Activated CD8-positive, alpha-beta T cell treated with anti-CD3 and anti-CD28 coated beads, Interleukin-2, amount 10 ng/mL, durations not matched to agents 7 days and 5 days (primary cell): ENCODE results near the gene PNCK. TPM values are rescaled to one million over a fixed set of nuclear protein-coding genes. Genes with fewer than 3 reads are reported as not detected.

ENCODE experiments used
- ATAC-seq: fragments of 150-1000 bp; cut with Tn5 transposase; one replicate; pipeline ENCODE4 v1.10.0; 2021; ENCODE audit warnings: moderate library complexity
- CTCF ChIA-PET: fragments of 350-600 bp; sonication (Branson Sonifier 250); formaldehyde crosslinking; loops from one replicate; lab custom pipeline; 2021; ENCODE audit warnings: antibody characterized with exemption; lab: Charles Lee
- POLR2A ChIA-PET: fragments of 350-600 bp; sonication (Branson Sonifier 250); formaldehyde crosslinking; loops from one replicate; lab custom pipeline; 2021; ENCODE audit warnings: antibody characterized with exemption; lab: Charles Lee
- DNase-seq: peaks from one replicate; pipeline ENCODE4 v3.0.0-alpha.2; 2020
- H3K27ac Mint-ChIP-seq: one replicate; pipeline ENCODE4 v1.8.0; 2021; ENCODE audit warnings: mild to moderate bottlenecking, mixed read lengths
- H3K27me3 Mint-ChIP-seq: one replicate; pipeline ENCODE4 v1.8.0; 2021; ENCODE audit warnings: low read depth, mixed read lengths
- H3K36me3 Mint-ChIP-seq: one replicate; pipeline ENCODE4 v1.8.0; 2021; ENCODE audit warnings: low read depth, mixed read lengths
- H3K4me1 Mint-ChIP-seq: one replicate; pipeline ENCODE4 v1.8.0; 2021; ENCODE audit warnings: low read depth, mixed read lengths
- H3K4me3 Mint-ChIP-seq: one replicate; pipeline ENCODE4 v1.8.0; 2021; ENCODE audit warnings: mild to moderate bottlenecking, mixed read lengths
- H3K9me3 Mint-ChIP-seq: one replicate; pipeline ENCODE4 v1.8.0; 2022; ENCODE audit warnings: mixed read lengths; ENCODE audit not compliant: insufficient read depth
- total RNA-seq, 2 experiments: library from RNA; stranded (reverse); gene quantifications; one replicate each; pipeline ENCODE4 v1.2.3, GENCODE V29; 2021

The PNCK gene
- total RNA-seq, 2 experiments from 2014 or later: 0.16 to 0.58 TPM

GRCh38 chrX:153674219-153674851 is 722 bp upstream of the PNCK start:
- no peak overlapping the region for H3K27ac Mint-ChIP-seq
- no peak for ATAC-seq
- DNase-seq: no peak
- no peaks in the 10 kb centered on the region for H3K36me3 Mint-ChIP-seq
- ChIA-PET CTCF (no interaction called here), POLR2A (no interaction called here)
- no peak overlapping the region for H3K4me3 Mint-ChIP-seq
- no peaks in the 10 kb centered on the region for H3K9me3 Mint-ChIP-seq
- no peaks in the 10 kb centered on the region for H3K4me1 Mint-ChIP-seq
- H3K27me3 Mint-ChIP-seq: peaks cover 24% of the 10 kb centered on the region

DNA sequence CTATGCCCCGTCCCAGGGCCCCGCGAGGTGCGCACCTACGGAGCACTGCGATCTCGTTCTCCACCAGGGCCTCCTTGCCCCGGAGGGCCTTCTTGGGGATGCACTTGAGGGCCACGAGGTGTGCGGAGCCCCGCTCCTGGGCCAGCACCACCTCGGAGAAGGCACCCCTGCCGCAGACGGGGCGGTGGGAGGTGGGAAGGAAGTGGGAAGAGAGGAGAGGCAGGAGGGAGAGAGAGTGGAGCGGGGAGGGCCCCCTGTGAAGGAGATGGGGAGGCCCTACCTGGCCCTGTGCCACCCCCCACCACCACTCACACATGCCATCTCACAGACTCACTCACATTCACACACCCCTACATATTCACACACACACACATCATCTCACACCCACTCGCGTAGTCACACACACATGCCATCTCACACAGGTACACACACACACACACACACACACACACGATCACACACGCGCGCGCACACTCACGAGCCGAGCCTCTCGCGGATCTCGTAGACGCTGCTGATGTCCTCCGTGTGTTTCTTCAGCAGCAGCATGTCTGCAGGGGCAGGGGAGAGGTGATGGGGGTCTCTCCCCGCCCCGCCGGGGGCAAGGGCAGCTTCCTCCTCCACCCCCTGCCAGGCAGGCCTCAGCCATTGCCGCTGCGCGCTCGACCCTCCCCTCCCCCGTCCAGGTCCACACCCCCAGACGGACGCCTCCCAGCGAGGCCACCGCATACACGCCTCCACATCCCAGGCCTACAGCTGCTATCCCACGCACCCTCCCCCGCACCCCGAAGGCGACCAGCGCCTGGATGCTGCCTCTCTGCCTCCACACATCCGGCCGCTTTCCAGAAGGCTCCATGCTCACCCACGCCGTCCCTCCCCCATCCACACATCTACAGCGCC is 834 bp downstream of the PNCK start:
- ChIA-PET CTCF (no interaction called here), POLR2A (no interaction called here)
- peaks cover 4% of the 10 kb centered on the region for H3K4me1 Mint-ChIP-seq
- no peak overlapping the region for H3K4me3 Mint-ChIP-seq
- H3K36me3 Mint-ChIP-seq: no peaks in the 10 kb centered on the region
- H3K9me3 Mint-ChIP-seq: no peaks in the 10 kb centered on the region
- no peak overlapping the region for H3K27ac Mint-ChIP-seq
- peaks cover 21% of the 10 kb centered on the region for H3K27me3 Mint-ChIP-seq
- ATAC-seq (no peak), DNase-seq (no peak)

- CTCF ChIA-PET: interaction anchor here (1.2 to 1.3 kb wide), 2 partner anchors 26 to 730 kb away, joined by 3 read pairs; no protein-coding TSS in a partner anchor
Measured at GRCh38 chrX:153671589-153672530, 1.8 kb downstream of the PNCK start.

GRCh38 chrX:153670748-153671588 is 2.6 kb downstream of the PNCK start:
- no peak for ATAC-seq
- POLR2A ChIA-PET: no interaction called here
- CTCF ChIA-PET: interaction anchor here (1.2 to 4.8 kb wide), 3 partner anchors 26 to 729 kb away, joined by 3 to 48 read pairs (median 3); no protein-coding TSS in a partner anchor
- DNase-seq: no peak
- Mint-ChIP-seq H3K4me1 (peaks cover 9% of the 10 kb centered on the region), H3K4me3 (no peak overlapping the region), H3K9me3 (no peaks in the 10 kb centered on the region), H3K27ac (no peak overlapping the region), H3K36me3 (no peaks in the 10 kb centered on the region), H3K27me3 (peaks cover 24% of the 10 kb centered on the region)

More at GRCh38 chrX:153671589-153672530, 1.8 kb downstream of the PNCK start:
- no peak for ATAC-seq
- H3K36me3 Mint-ChIP-seq: no peaks in the 10 kb centered on the region
- no peaks in the 10 kb centered on the region for H3K9me3 Mint-ChIP-seq
- DNase-seq: no peak
- POLR2A ChIA-PET: no interaction called here
- no peak overlapping the region for H3K4me3 Mint-ChIP-seq
- H3K4me1 Mint-ChIP-seq: peaks cover 9% of the 10 kb centered on the region
- H3K27me3 Mint-ChIP-seq: peaks cover 21% of the 10 kb centered on the region
- no peak overlapping the region for H3K27ac Mint-ChIP-seq

GRCh38 chrX:153669901-153670731 is 3.5 kb downstream of the PNCK start:
- ChIA-PET CTCF (interaction anchor here (1.2 to 4.8 kb wide), 4 partner anchors 25 to 729 kb away, joined by 3 to 48 read pairs (median 10); no protein-coding TSS in a partner anchor), POLR2A (no interaction called here)
- H3K27me3 Mint-ChIP-seq: peaks cover 22% of the 10 kb centered on the region
- H3K4me3 Mint-ChIP-seq: no peak overlapping the region
- DNase-seq (no peak), ATAC-seq (no peak)
- H3K9me3 Mint-ChIP-seq: no peaks in the 10 kb centered on the region
- no peak overlapping the region for H3K27ac Mint-ChIP-seq
- H3K4me1 Mint-ChIP-seq: peaks cover 9% of the 10 kb centered on the region
- H3K36me3 Mint-ChIP-seq: no peaks in the 10 kb centered on the region

GRCh38 chrX:153669174-153669890 is 4.3 kb downstream of the PNCK start:
- ChIA-PET CTCF (interaction anchor here (0.6 to 4.8 kb wide), 12 partner anchors 11 to 727 kb away, joined by 3 to 48 read pairs (median 4); no protein-coding TSS in a partner anchor), POLR2A (no interaction called here)
- Mint-ChIP-seq H3K27ac (no peak overlapping the region), H3K27me3 (peaks cover 19% of the 10 kb centered on the region), H3K4me3 (no peak overlapping the region), H3K4me1 (peaks cover 9% of the 10 kb centered on the region), H3K36me3 (no peaks in the 10 kb centered on the region), H3K9me3 (no peaks in the 10 kb centered on the region)
- DNase-seq (peak; percentile 41), ATAC-seq (peak; percentile 45)

DNA sequence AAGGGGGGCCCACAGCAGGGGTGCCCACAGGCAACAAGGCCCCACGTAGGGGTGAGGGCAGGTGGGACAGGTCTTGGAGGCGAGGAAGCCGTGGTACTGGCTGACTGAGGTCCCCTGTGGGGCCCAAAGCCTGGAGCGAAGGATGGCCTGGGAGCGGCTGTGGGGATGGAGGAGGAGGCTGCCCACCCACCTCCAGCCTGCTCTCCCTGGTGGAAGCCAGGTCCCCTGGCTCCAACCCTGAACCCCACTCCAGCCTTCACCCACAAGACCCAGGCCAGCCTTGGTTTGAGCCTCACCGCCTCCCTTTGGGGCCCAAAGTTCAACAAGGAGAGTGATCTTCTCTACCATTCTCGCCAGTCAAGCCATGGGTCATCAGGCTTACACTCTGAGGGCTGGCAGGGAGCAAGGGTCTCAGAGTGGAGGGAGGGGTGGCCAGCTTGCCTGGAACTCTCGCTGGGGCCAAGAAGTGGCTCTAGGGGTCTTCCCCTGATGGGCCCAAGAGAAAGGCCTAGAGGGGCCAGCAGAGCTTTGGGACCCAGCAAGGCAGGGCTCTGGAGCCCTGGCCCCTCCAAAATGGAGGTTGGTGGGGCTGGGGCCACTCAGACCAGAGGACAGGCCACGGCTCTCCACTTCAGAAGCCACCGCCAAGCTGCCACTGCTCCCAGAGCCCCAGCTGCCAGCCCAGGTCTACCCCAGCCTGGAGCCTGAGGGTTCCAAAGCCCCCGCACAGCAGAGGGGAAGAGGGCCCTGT is 5.0 kb downstream of the PNCK start:
- POLR2A ChIA-PET: no interaction called here
- H3K27me3 Mint-ChIP-seq: peaks cover 17% of the 10 kb centered on the region
- H3K4me3 Mint-ChIP-seq: no peak overlapping the region
- no peak overlapping the region for H3K27ac Mint-ChIP-seq
- ATAC-seq: no peak
- CTCF ChIA-PET: interaction anchor here (0.6 to 4.8 kb wide), 28 partner anchors 10 to 726 kb away, joined by 3 to 48 read pairs (median 4); no protein-coding TSS in a partner anchor
- H3K9me3 Mint-ChIP-seq: no peaks in the 10 kb centered on the region
- DNase-seq: no peak
- no peaks in the 10 kb centered on the region for H3K36me3 Mint-ChIP-seq
- peaks cover 9% of the 10 kb centered on the region for H3K4me1 Mint-ChIP-seq

- POLR2A ChIA-PET: no interaction called here
- Mint-ChIP-seq H3K36me3 (no peaks in the 10 kb centered on the region), H3K9me3 (no peaks in the 10 kb centered on the region), H3K27me3 (peaks cover 14% of the 10 kb centered on the region), H3K4me1 (peaks cover 9% of the 10 kb centered on the region), H3K27ac (no peak overlapping the region), H3K4me3 (peak overlapping the region; percentile 73)
- CTCF ChIA-PET: interaction anchor here (0.6 to 4.8 kb wide), 28 partner anchors 10 to 725 kb away, joined by 3 to 48 read pairs (median 4); no protein-coding TSS in a partner anchor
- ATAC-seq (peak; percentile 85), DNase-seq (peak; percentile 81)
Measured at GRCh38 chrX:153667956-153668396, 5.6 kb downstream of the PNCK start.

DNA sequence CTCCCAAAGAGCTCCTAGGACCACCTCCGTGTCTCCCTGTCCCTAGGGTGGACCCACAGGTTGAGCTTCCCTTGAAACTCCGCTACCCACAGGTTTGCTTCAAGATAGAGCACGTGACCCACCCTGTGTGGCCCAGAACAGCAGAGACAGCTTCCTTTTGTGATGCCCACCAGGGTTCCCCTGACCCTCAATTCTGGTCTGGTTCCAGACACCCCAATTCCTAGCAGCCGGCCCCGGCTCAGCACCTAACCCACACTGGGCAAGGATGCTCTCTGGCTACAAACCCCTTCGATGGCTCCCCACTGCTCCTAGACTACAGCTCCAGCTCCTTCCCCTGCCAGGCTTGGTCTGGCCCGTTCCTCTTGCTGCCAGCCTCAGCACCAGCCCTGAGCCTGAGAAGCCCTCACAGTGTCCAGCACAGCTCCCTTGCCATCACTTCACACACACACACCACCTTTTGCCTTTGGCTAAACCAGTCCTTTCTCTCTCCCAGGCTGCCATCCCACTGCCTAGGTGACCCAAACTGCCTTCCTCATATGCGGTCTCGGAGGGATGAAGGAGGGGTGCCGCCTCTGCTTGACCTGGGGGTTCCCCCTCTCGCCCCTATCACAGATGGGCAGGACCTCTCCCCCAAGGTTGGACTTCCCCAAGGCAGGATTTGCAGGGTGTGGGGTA is 6.2 kb downstream of the PNCK start:
- ChIA-PET CTCF (interaction anchor here (0.7 to 4.8 kb wide), 23 partner anchors 9 to 725 kb away, joined by 3 to 48 read pairs (median 5); no protein-coding TSS in a partner anchor), POLR2A (no interaction called here)
- Mint-ChIP-seq H3K27me3 (peaks cover 12% of the 10 kb centered on the region), H3K27ac (no peak overlapping the region), H3K9me3 (no peaks in the 10 kb centered on the region), H3K4me1 (peaks cover 9% of the 10 kb centered on the region), H3K36me3 (no peaks in the 10 kb centered on the region), H3K4me3 (peak overlapping the region; percentile 73)
- DNase-seq (no peak), ATAC-seq (no peak)
